Smooth muscle cell of the brain vasculature (primary cell): ENCODE measurements around the gene SCTR.
"Not testable (repeated sequence)": the region's sequence is repeated elsewhere in the genome, so short reads cannot be mapped to it uniquely, and the experiment has no call there.

Experiments used
- DNase-seq: peaks from one replicate; pipeline ENCODE4 v3.0.0-alpha.2; 2012; ENCODE audit warnings: low read depth, low spot score

SCTR gene

DNA sequence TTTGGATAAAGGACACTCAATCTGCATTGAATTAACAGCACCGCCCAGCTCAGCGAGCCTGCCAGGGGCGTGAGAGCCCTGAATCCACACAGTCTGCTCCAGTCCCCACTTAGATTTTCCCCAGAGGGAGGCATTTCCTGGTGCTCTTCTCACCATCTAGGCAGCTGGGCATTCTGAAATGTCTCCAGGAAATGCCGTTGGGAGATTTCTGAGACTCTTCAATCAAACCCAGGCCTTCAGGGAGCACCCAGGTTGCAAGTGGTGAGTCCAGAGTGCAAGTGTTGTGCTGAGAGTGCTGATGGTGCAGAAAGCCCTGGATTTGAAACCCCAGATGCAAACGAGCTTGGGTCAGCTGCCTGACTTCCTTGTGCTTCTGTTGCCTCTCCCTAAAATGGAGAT is 116.1 kb downstream of the SCTR start:
- no peak for DNase-seq

DNA sequence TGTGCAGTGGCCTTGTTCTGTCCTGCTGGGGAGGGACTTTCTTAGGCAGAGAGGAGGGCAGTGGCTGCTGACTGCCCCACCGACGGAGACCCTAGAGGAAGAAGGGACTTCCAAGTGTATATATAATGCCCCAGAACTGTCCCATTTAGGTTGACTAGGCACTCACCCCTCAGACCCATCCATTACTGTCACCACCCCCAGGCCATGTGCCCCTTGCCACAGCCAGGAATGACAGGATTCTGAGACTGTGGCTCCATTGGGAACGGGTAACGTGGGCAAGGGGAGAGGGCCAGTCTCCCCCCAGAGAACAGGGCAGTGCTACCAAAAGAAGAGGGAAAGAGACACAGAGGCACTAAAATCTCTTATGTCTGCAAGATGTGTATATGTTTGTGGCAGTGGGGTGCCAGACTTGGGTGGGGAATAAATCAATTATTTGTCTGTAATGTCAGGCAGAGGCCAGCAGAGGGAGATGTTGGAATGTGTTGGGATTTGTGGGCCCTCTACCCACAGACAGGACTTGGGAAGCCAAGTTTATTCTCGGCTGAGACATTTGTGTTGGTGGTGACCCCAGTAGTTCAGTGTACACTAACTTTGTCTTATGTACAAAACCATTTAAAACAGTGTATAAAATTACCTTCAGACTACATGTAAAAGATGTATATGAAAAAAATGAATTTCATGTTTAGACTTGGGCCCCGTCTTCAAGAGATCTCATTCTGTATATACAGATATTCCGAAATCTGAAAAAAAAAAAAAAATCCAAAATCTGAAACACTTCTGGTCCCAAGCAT is 116.7 kb downstream of the SCTR start:
- DNase-seq, result peak; percentile 36

DNA sequence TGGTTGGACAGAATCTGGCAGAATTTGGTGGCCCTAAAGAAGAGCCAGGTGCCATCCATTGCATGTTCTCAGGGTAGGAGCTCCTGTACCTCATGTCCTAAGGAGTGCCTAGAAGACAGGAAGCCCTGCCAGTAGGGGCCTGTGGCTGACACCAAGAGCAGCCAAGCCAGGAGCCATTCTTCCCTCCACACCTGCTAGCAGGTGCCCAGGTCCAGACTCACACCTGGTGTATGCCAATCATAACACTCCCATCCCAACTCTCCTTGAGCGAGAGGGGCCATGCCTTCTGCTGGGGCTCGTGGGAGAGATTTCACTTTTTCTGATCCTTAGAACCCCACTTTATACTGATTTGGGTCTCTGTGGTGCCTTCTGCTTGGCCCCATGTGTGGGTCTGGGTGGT is 119.1 kb downstream of the SCTR start:
- no peak for DNase-seq

DNA sequence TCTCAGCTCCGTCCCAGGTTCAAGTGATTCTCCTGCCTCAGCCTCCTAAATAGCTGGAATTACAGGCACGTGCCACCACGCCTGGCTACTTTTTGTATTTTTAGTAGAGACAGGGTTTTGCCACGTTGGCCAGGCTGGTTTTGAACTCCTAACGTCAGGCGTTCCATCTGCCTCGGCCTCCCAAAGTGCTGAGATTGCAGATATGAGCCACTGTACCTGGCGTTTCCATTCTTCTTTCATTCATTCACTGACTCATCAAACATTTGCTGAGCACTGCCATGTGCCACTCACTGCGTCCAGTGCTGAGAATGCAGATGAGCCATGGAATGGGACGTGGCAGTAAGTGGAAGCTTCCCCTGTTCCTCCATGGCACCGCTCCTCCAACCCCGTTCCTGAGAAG is 120.7 kb downstream of the SCTR start:
- not testable (repeated sequence) for DNase-seq

DNA sequence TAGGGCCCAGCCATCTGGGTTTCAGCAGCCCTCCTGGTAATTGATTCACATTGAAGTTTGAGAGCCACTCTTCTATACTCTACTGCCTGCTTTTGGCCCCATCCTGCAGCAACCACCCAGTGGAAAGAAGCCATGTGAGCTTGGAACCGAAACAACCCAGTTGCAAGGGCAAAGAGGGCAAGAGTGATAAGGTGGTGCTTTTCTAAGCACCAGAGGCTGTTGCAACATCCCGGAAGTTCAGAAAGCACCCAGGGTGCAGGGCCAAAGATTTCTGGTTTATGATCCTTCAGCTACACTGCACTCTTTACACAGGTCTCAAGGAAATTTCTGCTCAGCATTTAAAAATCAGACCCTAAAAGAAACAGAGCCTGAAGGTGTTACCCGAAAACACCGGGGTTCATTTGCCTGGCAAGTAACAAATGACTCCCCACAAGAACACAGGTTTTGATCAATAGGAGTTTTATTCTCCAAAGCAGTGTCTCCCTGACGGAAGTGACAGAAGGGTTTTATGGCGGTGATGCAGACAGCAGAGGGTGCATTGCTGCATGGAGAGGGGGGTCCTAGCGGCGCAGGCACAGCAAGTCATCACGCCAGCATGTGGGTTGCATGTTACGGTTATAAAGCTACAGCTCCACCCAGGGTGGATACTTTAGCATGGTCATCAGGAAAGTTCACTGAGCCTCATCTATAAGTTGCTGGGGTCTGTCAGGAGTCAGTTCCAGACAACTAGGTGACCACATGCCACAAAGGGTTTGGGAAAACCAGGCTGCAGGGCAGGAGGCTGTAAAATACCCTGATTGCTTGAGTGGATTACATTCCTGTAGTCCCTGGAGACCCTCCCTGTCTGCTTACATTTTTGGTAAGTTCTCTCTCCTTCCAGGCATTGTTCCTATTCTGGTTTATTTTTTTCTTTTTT is 121.4 kb downstream of the SCTR start:
- DNase-seq, result no peak

DNA sequence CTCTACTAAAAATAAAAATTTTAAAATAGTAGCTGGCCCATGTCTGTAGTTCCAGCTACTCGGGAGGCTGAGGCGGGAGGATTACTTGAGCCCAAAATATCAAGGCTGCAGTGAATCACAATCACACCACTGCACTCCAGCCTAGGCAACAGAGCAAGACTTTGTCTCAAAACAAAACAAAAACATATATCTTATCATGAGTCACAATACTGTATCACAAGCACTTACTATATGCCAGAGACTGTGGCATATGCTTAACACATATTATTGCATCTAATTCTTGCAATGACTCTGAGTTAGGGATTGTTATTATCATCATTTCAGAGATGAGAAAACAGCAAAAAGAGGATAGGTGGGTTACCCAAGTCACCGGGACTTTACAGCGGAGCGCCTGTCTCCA is 122.2 kb downstream of the SCTR start:
- DNase-seq, result no peak

DNA sequence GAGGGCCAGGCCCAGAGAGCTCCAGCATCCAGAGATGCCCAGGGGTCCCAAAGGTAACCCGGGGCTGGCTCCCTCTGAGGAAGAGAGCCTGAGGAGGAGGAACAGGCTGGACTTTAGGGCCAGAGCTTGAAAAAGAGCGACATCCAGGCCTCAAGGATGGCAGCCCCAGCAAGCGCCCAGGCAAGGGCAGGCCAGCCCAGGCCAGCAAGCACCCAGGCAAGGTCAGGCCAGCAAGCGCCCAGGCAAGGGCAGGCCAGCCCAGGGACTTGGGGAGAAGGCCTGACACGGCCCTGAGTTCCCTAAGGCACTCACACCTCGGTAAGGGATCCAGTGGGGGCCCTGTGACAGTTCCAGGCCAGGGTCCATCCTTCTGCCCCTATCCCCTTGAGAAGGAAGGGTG is 127.1 kb downstream of the SCTR start:
- no peak for DNase-seq

DNA sequence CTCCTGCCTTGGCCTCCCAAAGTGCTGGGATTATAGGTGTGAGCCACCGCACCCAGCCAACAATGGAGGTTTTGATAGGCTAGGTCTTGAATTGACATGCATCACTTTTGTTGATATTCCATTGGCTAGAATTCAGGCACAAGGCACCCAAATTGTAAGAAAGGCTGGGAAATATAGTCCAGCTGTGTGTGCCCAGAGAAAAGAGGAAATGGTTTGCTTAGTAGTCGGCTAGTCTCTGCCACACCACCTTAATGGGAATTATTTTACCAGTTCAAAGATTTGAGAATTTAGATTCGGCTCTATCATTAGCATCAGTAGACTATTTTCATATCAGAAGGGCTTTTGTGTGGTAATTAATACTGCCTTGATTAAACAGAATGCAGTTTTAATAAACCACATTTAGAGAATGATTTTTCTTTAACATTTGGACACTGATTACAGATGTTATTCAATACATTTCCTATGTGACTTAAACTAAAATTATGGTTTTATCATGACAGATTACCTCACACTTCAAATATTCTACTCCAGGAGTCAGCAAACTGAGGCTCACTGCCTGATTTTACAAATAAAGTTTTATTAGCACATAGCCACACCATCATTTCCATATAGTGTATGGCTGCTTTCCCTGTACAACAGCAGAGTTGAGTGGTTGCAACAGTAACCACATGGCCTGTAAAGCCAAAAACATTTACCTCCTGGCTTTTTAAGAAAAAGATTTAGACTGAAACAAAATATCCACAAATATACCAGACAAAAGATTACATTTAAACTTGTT is 130.1 kb downstream of the SCTR start:
- DNase-seq, result no peak
